Measurements from ENCODE around the gene OSBPL10.

OSBPL10 gene

DNA sequence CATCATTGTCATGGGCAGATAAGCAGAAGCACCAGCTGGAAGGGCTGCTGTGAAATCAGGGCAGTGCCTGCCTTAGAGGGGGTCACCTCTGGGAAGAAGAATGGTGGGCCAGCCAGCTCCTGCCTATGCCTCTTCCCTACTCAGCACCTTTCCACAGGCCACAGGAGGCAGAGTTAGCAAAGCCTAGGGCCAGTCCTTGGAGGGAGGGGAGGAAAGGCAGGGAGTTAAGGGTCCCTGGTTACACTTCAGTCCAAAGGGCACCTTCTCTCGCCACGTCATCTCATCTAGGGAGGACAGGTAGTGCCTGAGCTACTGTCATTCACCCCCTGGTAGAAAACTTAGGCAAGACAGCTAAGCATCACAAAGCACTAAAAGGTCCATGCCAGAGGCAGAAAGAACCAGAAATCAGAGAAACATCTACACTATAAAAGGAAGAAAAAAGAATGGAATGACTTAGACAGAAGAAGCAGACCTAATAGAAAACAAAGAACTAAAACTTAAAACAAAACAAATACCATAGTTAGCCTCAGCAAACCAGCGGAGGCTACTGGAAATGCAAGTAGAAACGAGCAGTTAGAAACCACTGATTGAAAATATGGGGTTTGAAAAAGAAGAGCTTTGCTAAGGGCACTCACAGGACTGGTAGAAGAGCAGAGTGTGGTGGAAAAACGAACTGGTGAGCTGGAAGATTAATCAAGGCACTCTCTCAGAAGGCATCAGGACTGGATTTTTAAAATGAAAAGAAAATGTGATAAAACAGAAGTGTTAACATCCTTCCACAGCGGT is 84.2 kb downstream of the OSBPL10 start:
- Histone ChIP-seq H3K79me2 (ENCODE audit: low read length) (peaks cover 28% of the 10 kb centered on the region), H3K36me3 (replicated peaks; ENCODE audit: low read depth, low read length) (no peaks in the 10 kb centered on the region), H3K9ac (ENCODE audit: low read length) (no peak overlapping the region), H3K4me1 (ENCODE audit: low read length) (peaks cover 22% of the 10 kb centered on the region), H3K9me3 (ENCODE audit: insufficient read depth, low read length) (no peaks in the 10 kb centered on the region), H3K27ac (ENCODE audit: low read length) (no peak overlapping the region), H2AFZ (ENCODE audit: low read depth, low read length) (no peak overlapping the region), H4K20me1 (ENCODE audit: insufficient read depth, low read length) (no peaks in the 10 kb centered on the region), H3K27me3 (ENCODE audit: low read depth, low read length) (no peaks in the 10 kb centered on the region), H3K4me3 (ENCODE audit: low read length) (no peak overlapping the region), H3K4me2 (ENCODE audit: low read length) (no peak overlapping the region)
- no peak for TF ChIP-seq CTCF (IDR thresholded peaks at IDR 0.05; ENCODE audit: low read depth, low read length)
- TF ChIP-seq EZH2phosphoT487 (IDR thresholded peaks at IDR 0.05; ENCODE audit: low read depth): no peak

- Histone ChIP-seq H3K27ac (ENCODE audit: low read length) (no peak overlapping the region), H3K4me3 (ENCODE audit: low read length) (no peak overlapping the region), H3K27me3 (ENCODE audit: low read depth, low read length) (no peaks in the 10 kb centered on the region), H3K9me3 (ENCODE audit: insufficient read depth, low read length) (no peaks in the 10 kb centered on the region), H3K79me2 (ENCODE audit: low read length) (peaks cover 30% of the 10 kb centered on the region), H3K4me1 (ENCODE audit: low read length) (peaks cover 25% of the 10 kb centered on the region), H3K9ac (ENCODE audit: low read length) (no peak overlapping the region), H4K20me1 (ENCODE audit: insufficient read depth, low read length) (no peaks in the 10 kb centered on the region), H2AFZ (ENCODE audit: low read depth, low read length) (no peak overlapping the region), H3K4me2 (ENCODE audit: low read length) (no peak overlapping the region), H3K36me3 (replicated peaks; ENCODE audit: low read depth, low read length) (no peaks in the 10 kb centered on the region)
- TF ChIP-seq CTCF (IDR thresholded peaks at IDR 0.05; ENCODE audit: low read depth, low read length) (no peak), EZH2phosphoT487 (IDR thresholded peaks at IDR 0.05; ENCODE audit: low read depth) (no peak)
Measured at GRCh38 chr3:31896026-31896425, 85.0 kb downstream of the OSBPL10 start.

DNA sequence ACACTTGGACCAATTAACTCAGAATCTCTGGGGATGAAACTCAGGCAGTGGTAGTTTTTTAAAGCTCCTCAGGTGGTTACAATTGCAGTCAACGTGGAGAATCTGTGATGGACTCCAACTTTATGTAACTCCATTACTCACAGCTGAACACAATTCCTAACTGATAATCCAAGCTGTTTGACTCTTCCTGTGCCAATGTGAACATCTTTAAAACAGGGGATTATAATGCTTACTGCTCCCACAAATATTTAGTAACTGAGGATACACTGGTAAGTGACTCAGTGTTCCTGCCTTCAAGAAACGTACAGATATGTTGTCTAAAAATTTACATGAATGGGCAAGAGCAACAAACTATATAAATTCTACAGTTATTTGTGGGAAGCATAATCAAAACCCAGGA is 85.6 kb downstream of the OSBPL10 start:
- Histone ChIP-seq H3K27ac (ENCODE audit: low read length) (no peak overlapping the region), H3K4me3 (ENCODE audit: low read length) (no peak overlapping the region), H2AFZ (ENCODE audit: low read depth, low read length) (no peak overlapping the region), H3K9me3 (ENCODE audit: insufficient read depth, low read length) (no peaks in the 10 kb centered on the region), H3K27me3 (ENCODE audit: low read depth, low read length) (no peaks in the 10 kb centered on the region), H3K36me3 (replicated peaks; ENCODE audit: low read depth, low read length) (no peaks in the 10 kb centered on the region), H3K4me2 (ENCODE audit: low read length) (no peak overlapping the region), H3K79me2 (ENCODE audit: low read length) (peaks cover 31% of the 10 kb centered on the region), H3K9ac (ENCODE audit: low read length) (no peak overlapping the region), H3K4me1 (ENCODE audit: low read length) (peaks cover 23% of the 10 kb centered on the region), H4K20me1 (ENCODE audit: insufficient read depth, low read length) (no peaks in the 10 kb centered on the region)
- TF ChIP-seq CTCF (IDR thresholded peaks at IDR 0.05; ENCODE audit: low read depth, low read length) (no peak), EZH2phosphoT487 (IDR thresholded peaks at IDR 0.05; ENCODE audit: low read depth) (no peak)

- TF ChIP-seq CTCF (IDR thresholded peaks at IDR 0.05; ENCODE audit: low read depth, low read length) (no peak), EZH2phosphoT487 (IDR thresholded peaks at IDR 0.05; ENCODE audit: low read depth) (no peak)
- Histone ChIP-seq H3K36me3 (replicated peaks; ENCODE audit: low read depth, low read length) (no peaks in the 10 kb centered on the region), H3K27me3 (ENCODE audit: low read depth, low read length) (no peaks in the 10 kb centered on the region), H3K9me3 (ENCODE audit: insufficient read depth, low read length) (no peaks in the 10 kb centered on the region), H3K27ac (ENCODE audit: low read length) (no peak overlapping the region), H2AFZ (ENCODE audit: low read depth, low read length) (no peak overlapping the region), H3K4me3 (ENCODE audit: low read length) (no peak overlapping the region), H3K4me1 (ENCODE audit: low read length) (peaks cover 18% of the 10 kb centered on the region), H3K4me2 (ENCODE audit: low read length) (no peak overlapping the region), H4K20me1 (ENCODE audit: insufficient read depth, low read length) (no peaks in the 10 kb centered on the region), H3K79me2 (ENCODE audit: low read length) (peaks cover 29% of the 10 kb centered on the region), H3K9ac (ENCODE audit: low read length) (no peak overlapping the region)
Measured at GRCh38 chr3:31892916-31893573, 88.0 kb downstream of the OSBPL10 start.
